GM21381 (cell line): ENCODE data around the gene RBM34.
"Not testable (repeated sequence)": the region's sequence is repeated elsewhere in the genome, so short reads cannot be mapped to it uniquely, and the experiment has no call there.

ENCODE experiments used
- ATAC-seq: cut with Tn5 transposase; IDR thresholded peaks from one replicate; pipeline ENCODE4 v1.9.1; 2021; ENCODE audit warnings: mild to moderate bottlenecking, moderate library complexity; ENCODE audit not compliant: unreplicated experiment

Gene RBM34

GRCh38 chr1:235093013-235093695 is 67.9 kb downstream of the RBM34 start:
- no peak for ATAC-seq

- not testable (repeated sequence) for ATAC-seq
These were observed 68.6 kb downstream of the RBM34 start for GRCh38 chr1:235092415-235092814.

DNA sequence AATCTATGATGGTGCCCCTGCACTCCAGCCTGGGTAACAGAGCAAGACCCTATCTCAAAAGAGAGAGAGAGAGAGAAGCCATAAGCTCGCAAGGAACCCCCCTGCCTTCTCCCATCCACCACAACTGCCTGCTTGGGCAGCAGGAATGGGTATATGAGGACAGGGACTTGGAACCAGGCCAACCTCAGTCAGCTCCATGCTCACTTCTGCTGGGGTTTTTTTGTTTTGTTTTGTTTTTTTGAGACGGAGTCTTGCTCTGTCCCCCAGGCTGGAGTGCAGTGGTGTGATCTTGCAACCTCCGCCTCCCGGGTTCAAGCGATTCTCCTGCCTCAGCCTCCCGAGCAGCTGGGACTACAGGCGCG is 69.0 kb downstream of the RBM34 start:
- not testable (repeated sequence) for ATAC-seq

GRCh38 chr1:235091319-235092044 is 69.6 kb downstream of the RBM34 start:
- not testable (repeated sequence) for ATAC-seq

DNA sequence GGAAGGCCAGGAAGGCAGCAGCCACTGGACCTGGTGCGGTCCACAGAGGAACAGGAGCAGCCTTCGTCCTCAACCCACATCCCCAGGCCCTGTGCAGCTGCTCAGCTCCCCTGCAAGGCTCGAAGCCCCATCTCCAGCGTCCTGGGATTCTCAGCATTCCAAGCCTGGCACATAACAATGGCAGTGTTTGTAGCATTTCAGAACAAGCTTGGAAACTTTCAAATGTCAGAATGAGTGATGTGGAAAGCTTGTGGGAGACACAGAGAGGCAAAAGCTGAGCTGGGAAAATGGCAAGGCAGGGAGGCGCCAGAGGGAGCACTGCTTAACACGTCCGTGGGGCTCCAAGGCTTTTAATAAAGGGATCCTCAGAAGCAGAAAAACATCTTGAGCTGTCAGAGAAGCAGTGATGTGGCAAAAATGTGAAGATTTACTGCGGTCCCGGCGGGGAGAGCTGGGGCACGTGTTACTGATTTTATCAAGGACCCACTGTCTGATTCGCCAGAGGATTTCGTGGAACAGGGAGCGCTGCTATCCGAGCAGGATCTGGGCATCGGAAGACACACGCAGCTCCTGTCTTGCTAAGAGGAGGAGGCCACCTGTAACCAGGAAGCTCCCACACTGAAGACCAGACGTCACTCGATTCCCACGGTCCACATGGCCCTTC is 70.5 kb downstream of the RBM34 start:
- ATAC-seq = no peak

DNA sequence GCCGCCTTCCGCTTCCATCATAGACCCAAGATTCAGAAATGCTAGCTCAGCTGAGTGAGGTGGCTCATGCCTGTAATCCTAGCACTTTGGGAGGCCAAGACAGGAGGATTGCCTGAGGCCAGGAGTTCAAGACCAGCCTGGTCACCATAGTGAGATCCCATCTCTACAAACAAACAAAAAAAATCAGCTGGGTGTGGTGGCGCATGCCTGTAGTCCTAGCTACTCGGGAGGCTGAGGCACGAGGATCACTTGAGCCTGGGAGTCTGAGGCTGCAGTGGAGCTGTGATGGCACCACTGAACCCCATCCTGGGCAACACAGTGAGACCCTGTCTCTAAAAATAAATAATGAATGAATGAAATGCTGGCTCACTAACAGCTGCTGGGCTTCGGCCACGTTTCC is 72.1 kb downstream of the RBM34 start:
- ATAC-seq = no peak

DNA sequence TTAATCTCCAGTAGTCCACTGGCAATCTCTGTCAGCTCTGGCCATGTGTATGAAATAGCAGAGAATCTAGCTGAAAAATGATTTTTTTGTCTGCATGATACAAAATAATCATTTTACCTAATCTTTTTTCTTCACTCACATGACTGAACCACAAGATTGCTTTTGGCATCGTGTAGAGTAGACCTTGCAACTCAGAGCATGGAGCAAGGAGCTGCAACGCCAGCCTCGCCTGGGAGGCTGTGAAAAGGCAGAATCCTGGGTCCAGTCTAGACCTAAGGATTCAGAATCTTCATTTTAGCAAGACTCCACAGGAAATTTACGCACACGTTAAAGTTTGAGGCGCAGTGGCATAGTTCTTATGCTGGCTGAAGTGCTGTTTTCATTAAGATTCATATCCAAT is 72.6 kb downstream of the RBM34 start:
- ATAC-seq = no peak

GRCh38 chr1:235087906-235088305 is 73.1 kb downstream of the RBM34 start:
- no peak for ATAC-seq

DNA sequence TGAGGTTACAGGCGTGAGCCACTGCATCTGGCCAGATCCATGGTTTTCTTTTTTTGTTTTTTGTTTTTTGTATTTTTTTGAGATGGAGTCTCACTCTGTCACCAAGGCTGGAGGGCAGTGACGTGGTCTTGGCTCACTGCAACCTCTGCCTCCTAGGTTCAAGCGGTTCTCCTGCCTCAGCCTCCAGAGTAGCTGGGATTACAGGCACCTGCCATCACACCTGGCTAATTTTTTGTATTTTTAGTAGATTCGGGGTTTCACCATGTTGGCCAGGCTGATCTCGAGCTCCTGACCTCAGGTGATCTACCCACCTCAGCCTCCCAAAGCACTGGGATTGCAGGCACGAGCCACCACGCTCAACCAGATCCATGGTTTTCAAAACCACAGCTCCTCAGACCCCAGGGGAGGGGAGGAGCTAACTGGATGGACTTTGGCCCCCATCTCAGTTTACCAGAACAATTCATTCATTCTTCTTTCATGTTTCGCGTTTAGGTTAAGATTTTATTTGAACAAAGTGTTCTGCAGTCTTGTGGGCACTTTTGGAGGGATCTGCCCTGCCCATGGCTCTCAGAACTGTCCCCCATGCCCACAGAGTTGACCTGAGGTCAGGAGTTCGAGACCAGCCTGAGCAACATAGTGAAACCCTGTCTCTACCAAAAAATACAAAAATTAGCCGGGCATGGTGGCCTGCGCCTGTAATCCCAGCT is 75.5 kb downstream of the RBM34 start:
- not testable (repeated sequence) for ATAC-seq
